Measurements from ENCODE around the gene ARHGAP22. TPM values are rescaled to one million over a fixed set of nuclear protein-coding genes. Genes with fewer than 3 reads are reported as not detected.

The ARHGAP22 gene
- total RNA-seq, 1 experiment from 2014 or later, result 9.9 TPM

DNA sequence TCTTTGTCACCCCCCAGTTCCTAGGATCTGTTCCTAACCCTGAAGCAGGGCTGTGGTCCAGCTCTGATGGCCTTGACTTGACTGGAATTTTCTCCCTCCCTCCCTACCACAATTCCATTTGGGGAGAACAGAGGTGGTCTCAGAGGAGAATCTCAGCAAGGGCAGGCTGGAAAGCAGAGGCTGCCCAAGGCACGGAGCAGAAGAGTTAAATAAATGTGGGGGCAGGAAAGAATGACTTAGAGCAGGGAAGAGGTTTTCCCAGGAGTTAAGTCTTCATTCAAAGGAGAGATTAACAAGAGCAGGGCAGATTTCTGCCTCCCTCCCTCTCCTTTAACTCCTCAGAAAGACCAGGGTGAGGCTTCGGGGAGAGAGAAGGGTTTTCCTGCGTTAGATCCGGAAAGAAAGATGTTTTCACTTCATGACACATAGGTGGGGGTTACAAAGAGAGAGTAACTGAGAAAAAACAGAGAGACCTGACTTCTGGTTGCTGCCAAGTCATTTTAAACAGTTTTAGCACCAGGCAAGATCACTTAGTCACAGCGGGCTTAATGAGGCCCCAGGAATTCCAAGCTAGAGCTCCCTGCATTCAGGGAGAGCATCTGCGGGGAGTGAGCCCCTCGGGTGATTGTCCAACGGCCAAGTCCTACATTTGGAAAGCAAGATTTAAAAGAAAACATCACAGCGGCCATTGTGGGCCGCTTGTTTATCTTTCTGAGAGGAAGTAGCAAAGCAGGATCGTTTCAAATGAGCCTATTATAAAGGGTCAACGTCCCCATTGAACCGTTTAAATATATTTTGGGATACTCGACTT is 78.7 kb downstream of the ARHGAP22 start:
- Histone ChIP-seq H3K36me3 (ENCODE audit: control insufficient read depth in 1 of 2, insufficient read depth in 2 of 2, low read length in 2 of 2) (no peaks in the 10 kb centered on the region), H3K27ac (ENCODE audit: low read depth, low read length) (no peak overlapping the region), H3K4me2 (ENCODE audit: low read length) (no peak overlapping the region), H3K79me2 (ENCODE audit: insufficient read depth, low read length) (no peaks in the 10 kb centered on the region), H3K27me3 (ENCODE audit: insufficient read depth, low read length) (no peaks in the 10 kb centered on the region), H2AFZ (ENCODE audit: low read depth, low read length, poor library complexity, severe bottlenecking) (no peak overlapping the region), H3K9me3 (ENCODE audit: control insufficient read depth in 1 of 2, insufficient read depth in 1 of 2, low read depth in 1 of 2, low read length in 2 of 2) (no peaks in the 10 kb centered on the region), H3K4me3 (replicated peaks in 1 of 2; ENCODE audit: low read depth in 1 of 2, low read length in 2 of 2) (no peak overlapping the region), H4K20me1 (ENCODE audit: insufficient read depth) (no peaks in the 10 kb centered on the region), H3K4me1 (ENCODE audit: control insufficient read depth in 1 of 2, insufficient read depth in 2 of 2, low read length in 2 of 2) (peaks cover 6 to 10% of the 10 kb centered on the region in 2 experiments; a peak in 3 of 4 replicates), H3K9ac (ENCODE audit: low read length) (no peak overlapping the region), H3K9me2 (ENCODE audit: insufficient read depth) (no peaks in the 10 kb centered on the region)
- POLR2A ChIA-PET, result no interaction called here
- BruUV-seq (replicated peaks), result no TSS peak
- TF ChIP-seq YY1 (IDR thresholded peaks at IDR 0.05; ENCODE audit: extremely low read depth, insufficient replicate concordance, low read depth, low read length), result no peak
- TF ChIP-seq POLR2AphosphoS5 (IDR thresholded peaks at IDR 0.05; ENCODE audit: low read depth, low read length), result no peak
- no peak for TF ChIP-seq EZH2phosphoT487 (IDR thresholded peaks at IDR 0.05; ENCODE audit: borderline replicate concordance)
- no peak for TF ChIP-seq CBX3 (IDR thresholded peaks at IDR 0.05; ENCODE audit: low read depth)
- TF ChIP-seq POLR2A (IDR thresholded peaks at IDR 0.05; ENCODE audit: borderline replicate concordance, extremely low read depth, insufficient read depth, insufficient read length), result no peak
- no peak for TF ChIP-seq FOSL1 (IDR thresholded peaks at IDR 0.05; ENCODE audit: low read depth)
- TF ChIP-seq SIN3A (IDR thresholded peaks at IDR 0.05; ENCODE audit: low read depth), result no peak
- TF ChIP-seq, protein P1, sequence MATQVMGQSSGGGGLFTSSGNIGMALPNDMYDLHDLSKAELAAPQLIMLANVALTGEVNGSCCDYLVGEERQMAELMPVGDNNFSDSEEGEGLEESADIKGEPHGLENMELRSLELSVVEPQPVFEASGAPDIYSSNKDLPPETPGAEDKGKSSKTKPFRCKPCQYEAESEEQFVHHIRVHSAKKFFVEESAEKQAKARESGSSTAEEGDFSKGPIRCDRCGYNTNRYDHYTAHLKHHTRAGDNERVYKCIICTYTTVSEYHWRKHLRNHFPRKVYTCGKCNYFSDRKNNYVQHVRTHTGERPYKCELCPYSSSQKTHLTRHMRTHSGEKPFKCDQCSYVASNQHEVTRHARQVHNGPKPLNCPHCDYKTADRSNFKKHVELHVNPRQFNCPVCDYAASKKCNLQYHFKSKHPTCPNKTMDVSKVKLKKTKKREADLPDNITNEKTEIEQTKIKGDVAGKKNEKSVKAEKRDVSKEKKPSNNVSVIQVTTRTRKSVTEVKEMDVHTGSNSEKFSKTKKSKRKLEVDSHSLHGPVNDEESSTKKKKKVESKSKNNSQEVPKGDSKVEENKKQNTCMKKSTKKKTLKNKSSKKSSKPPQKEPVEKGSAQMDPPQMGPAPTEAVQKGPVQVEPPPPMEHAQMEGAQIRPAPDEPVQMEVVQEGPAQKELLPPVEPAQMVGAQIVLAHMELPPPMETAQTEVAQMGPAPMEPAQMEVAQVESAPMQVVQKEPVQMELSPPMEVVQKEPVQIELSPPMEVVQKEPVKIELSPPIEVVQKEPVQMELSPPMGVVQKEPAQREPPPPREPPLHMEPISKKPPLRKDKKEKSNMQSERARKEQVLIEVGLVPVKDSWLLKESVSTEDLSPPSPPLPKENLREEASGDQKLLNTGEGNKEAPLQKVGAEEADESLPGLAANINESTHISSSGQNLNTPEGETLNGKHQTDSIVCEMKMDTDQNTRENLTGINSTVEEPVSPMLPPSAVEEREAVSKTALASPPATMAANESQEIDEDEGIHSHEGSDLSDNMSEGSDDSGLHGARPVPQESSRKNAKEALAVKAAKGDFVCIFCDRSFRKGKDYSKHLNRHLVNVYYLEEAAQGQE (IDR thresholded peaks at IDR 0.05; ENCODE audit: low read depth), result no peak
- no peak for TF ChIP-seq TCF7L2 (IDR thresholded peaks at IDR 0.05; ENCODE audit: borderline replicate concordance, extremely low read depth, insufficient read depth, insufficient read length)
- TF ChIP-seq EZH2 (IDR thresholded peaks at IDR 0.05), result no peak
- RAD21 ChIA-PET (ENCODE audit: low non-redundant PET in 1 of 2, low total read pairs in 2 of 2, uncharacterized antibody in 2 of 2, unreplicated experiment in 2 of 2), result no interaction called here
- ATAC-seq (no peak), DNase-seq (ENCODE audit: low read depth, low spot score) (no peak)
- CTCF ChIA-PET, result no interaction called here
- intact Hi-C loops (cut with micrococcal nuclease), result loop anchor here (2.0 kb wide), 1 partner anchor 53 kb away; no protein-coding TSS in a partner anchor

All from HCT116 (cell line).